Peyer's patch (tissue), 4 donors: ENCODE results near the gene SGMS1. TPM values are rescaled to one million over a fixed set of nuclear protein-coding genes. Genes with fewer than 3 reads are reported as not detected.
"Not testable (repeated sequence)": the region's sequence is repeated elsewhere in the genome, so short reads cannot be mapped to it uniquely, and the experiment has no call there.

Source experiments
- DNase-seq, 3 donors: peaks; one replicate each; pipeline ENCODE4 v3.0.0-alpha.2; 2017 to 2019
- H3K27ac ChIP-seq, 4 donors: fragments of 200-600 bp; sonication (generic); one replicate each; pipeline ENCODE4 v1.5.1; 2016 to 2019
- H3K27me3 ChIP-seq, 2 donors: fragments of 200-600 bp; sonication (generic); one replicate each; pipeline ENCODE4 v1.5.1; 2019
- H3K36me3 ChIP-seq, 3 donors: fragments of 200-600 bp; sonication (generic); one replicate each; pipeline ENCODE4 v1.5.1; 2016 to 2019
- H3K4me1 ChIP-seq, 4 donors: fragments of 200-600 bp; sonication (generic); one replicate each; pipeline ENCODE4 v1.5.1; 2016 to 2019
- H3K4me3 ChIP-seq, 4 donors: fragments of 200-600 bp; sonication (generic); 1 replicate in 3 of 4; 2 replicates in 1 of 4; pipeline ENCODE4 v1.5.1; 2016 to 2019; ENCODE audit warnings: mild to moderate bottlenecking in 1 of 4
- H3K9me3 ChIP-seq, 4 donors: fragments of 200-600 bp; sonication (generic); one replicate each; pipeline ENCODE4 v1.5.1; 2016 to 2019; ENCODE audit warnings: mild to moderate bottlenecking in 1 of 4
- POLR2A ChIP-seq, 2 donors: fragments of 450-650 bp; IDR thresholded peaks; one replicate each; pipeline ENCODE4 v1.5.1; 2017; ENCODE audit warnings: antibody characterized with exemption in 2 of 2, mild to moderate bottlenecking in 2 of 2, moderate library complexity in 2 of 2
- total RNA-seq, 4 donors: library from RNA; depleted of rRNA; stranded (reverse); fragments of >200 nt; gene quantifications; one replicate each; pipeline ENCODE4 v1.1.0, GENCODE V29; 2016
- TF ChIP-seq, protein P1 (sequence below), 6 experiments: fragments of 450-650 bp in 4 of 6; fragments of 200-600 bp in 2 of 6; sonication (generic) in 1 of 6; IDR thresholded peaks; one replicate each; pipeline ENCODE4 v1.5.1; 2017 to 2019; ENCODE audit warnings: antibody characterized with exemption in 6 of 6, mild to moderate bottlenecking in 3 of 6, moderate library complexity in 1 of 6

SGMS1 gene
- total RNA-seq, 4 donors from 2014 or later = 73.4 to 117 (median 88.4) TPM

DNA sequence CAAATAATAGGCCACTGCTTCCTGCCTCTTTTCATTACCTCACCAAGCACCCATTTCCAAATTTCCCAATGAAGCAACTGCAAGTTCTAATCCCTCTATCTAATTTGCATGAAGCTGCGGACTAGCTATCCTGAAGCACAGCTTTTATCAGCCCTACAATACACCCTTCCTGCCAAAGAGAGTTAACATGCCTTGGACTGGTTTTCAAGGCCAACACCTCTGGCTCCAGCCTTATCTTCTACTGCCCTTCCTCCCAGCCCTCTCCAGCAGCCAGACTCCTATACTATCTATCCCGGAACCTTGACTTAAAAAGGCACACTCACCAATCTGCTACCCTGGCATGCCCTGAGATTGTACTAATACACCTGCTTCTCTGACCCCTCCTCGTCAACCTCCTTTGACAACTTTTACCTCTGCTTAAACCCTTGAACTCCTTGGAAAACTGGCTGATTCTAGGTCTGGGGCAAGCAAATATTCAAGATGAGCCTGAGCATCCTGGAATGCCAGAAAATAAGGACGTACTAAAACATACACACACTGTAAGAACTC is 73.4 kb downstream of the SGMS1 start:
- DNase-seq = no peak
- no peaks in the 10 kb centered on the region for H3K36me3 ChIP-seq
- no peak overlapping the region for H3K27ac ChIP-seq
- H3K9me3 ChIP-seq = no peaks in the 10 kb centered on the region
- H3K27me3 ChIP-seq = no peaks in the 10 kb centered on the region
- TF ChIP-seq, protein P1, sequence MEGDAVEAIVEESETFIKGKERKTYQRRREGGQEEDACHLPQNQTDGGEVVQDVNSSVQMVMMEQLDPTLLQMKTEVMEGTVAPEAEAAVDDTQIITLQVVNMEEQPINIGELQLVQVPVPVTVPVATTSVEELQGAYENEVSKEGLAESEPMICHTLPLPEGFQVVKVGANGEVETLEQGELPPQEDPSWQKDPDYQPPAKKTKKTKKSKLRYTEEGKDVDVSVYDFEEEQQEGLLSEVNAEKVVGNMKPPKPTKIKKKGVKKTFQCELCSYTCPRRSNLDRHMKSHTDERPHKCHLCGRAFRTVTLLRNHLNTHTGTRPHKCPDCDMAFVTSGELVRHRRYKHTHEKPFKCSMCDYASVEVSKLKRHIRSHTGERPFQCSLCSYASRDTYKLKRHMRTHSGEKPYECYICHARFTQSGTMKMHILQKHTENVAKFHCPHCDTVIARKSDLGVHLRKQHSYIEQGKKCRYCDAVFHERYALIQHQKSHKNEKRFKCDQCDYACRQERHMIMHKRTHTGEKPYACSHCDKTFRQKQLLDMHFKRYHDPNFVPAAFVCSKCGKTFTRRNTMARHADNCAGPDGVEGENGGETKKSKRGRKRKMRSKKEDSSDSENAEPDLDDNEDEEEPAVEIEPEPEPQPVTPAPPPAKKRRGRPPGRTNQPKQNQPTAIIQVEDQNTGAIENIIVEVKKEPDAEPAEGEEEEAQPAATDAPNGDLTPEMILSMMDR (IDR thresholded peaks at IDR 0.05) = no peak
- TF ChIP-seq POLR2A (IDR thresholded peaks at IDR 0.05) = no peak
- H3K4me1 ChIP-seq = peaks cover 0 to 13% (median 0%) of the 10 kb centered on the region in 4 donors
- no peak overlapping the region for H3K4me3 ChIP-seq

DNA sequence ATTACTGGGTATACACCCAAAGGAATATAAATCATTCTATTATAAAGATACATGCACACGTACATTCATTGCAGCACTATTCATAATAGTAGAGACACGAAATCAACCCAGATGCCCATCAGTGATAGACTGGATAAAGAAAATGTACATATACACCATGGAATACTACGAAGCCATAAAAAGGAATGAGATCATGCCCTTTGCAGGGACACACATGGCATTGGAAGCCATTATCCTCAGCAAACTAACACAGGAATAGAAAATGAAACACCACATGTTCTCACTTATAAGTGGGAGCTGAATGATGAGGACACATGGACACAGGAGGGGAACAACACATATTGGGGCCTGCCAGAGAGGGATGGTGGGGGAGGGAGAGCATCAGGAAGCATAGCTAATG is 74.6 kb downstream of the SGMS1 start:
- not testable (repeated sequence) for DNase-seq, H3K27me3 ChIP-seq, H3K9me3 ChIP-seq, H3K27ac ChIP-seq, H3K36me3 ChIP-seq, H3K4me3 ChIP-seq
- H3K4me1 ChIP-seq = peaks cover 0 to 13% (median 0%) of the 10 kb centered on the region in 4 donors

DNA sequence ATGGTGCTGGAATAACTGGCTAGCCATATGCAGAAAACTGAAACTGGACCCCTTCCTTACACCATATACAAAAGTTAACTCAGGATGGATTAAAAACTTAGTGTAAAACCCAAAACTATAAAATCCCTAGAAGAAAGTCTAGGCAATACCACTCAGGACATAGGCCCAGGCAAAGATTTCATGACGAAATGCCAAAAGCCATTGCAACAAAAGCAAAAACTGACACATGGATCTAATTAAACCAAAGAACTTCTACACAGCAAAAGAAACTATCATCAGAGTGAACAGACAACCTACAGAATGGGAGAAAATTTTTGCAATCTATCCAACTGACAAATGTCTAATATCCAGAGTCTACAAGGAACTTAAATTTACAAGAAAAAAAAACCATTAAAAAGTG is 75.3 kb downstream of the SGMS1 start:
- not testable (repeated sequence) for H3K4me3 ChIP-seq, H3K27ac ChIP-seq, H3K36me3 ChIP-seq, H3K27me3 ChIP-seq, H3K9me3 ChIP-seq, DNase-seq
- H3K4me1 ChIP-seq = peaks cover 0 to 13% (median 0%) of the 10 kb centered on the region in 4 donors

DNA sequence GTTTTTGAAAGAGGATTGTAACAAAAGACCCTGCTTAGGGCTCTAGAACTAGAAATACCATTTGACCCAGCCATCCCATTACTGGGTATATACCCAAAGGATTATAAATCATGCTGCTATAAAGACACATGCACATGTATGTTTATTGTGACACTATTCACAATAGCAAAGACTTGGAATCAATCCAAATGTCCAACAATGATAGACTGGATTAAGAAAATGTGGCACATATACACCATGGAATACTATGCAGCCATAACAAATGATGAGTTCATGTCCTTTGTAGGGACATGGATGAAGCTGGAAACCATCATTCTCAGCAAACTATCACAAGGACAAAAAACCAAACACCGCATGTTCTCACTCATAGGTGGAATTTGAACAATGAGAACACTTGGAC is 77.5 kb downstream of the SGMS1 start:
- H3K27me3 ChIP-seq, H3K36me3 ChIP-seq, H3K27ac ChIP-seq, H3K4me1 ChIP-seq, H3K4me3 ChIP-seq, H3K9me3 ChIP-seq, DNase-seq: not testable (repeated sequence)

DNA sequence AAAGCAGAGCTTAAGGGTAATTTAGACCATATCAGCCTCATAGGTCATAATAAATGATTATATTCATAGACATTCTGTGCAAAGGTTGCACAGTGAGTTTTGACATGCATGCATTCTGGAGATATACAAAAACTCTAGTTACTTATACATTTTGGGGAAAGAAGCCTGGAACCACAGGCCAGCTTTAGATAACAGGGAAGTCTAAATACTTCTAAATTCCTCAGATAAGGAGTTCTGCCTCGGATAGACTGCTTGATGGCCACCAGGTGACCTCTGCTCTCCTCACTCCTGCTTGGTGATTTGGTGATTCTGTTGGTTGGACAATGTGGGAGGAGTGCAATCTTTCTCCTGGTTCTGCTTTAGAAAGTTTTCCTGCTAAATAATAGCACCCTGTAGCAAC is 77.9 kb downstream of the SGMS1 start:
- Histone ChIP-seq H3K36me3 (no peaks in the 10 kb centered on the region), H3K9me3 (no peaks in the 10 kb centered on the region), H3K4me1 (peaks cover 0 to 9% (median 0%) of the 10 kb centered on the region in 4 donors), H3K27ac (no peak overlapping the region), H3K4me3 (no peak overlapping the region), H3K27me3 (no peaks in the 10 kb centered on the region)
- DNase-seq = no peak
- TF ChIP-seq POLR2A (IDR thresholded peaks at IDR 0.05) = no peak
- TF ChIP-seq, protein P1 (IDR thresholded peaks at IDR 0.05) = no peak

DNA sequence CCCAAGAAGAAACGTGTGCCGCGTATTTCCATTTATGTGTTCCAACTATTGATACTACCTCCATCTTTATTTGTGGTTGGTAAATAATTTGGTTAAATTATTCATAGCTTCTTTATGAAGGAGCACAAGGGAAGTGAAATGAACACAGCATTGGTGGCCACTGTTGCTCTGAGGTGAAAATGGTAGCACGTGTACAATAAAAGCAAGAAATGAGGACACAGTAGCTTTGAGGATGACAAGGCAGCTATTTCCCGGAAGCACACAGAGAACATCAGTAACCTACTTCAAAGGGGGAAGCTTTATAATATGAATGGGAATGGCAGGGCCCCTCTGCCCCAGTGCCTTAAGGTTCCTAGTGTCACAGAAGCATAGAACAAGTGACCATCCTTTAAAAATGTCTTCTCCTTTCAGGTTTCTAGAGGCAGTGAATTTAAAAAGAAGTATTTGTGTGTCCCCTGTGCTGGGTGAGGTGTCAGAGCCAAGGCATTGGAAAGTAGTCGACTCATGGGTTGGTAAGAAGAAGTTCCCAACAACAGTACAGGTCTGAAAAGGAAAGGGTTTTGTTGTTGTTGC is 78.8 kb downstream of the SGMS1 start:
- Histone ChIP-seq H3K9me3 (no peaks in the 10 kb centered on the region), H3K4me3 (no peak overlapping the region), H3K27me3 (no peaks in the 10 kb centered on the region), H3K36me3 (no peaks in the 10 kb centered on the region), H3K4me1 (peaks cover 0 to 5% (median 0%) of the 10 kb centered on the region in 4 donors), H3K27ac (no peak overlapping the region)
- TF ChIP-seq, protein P1 (IDR thresholded peaks at IDR 0.05) = no peak
- no peak for TF ChIP-seq POLR2A (IDR thresholded peaks at IDR 0.05)
- DNase-seq = no peak

DNA sequence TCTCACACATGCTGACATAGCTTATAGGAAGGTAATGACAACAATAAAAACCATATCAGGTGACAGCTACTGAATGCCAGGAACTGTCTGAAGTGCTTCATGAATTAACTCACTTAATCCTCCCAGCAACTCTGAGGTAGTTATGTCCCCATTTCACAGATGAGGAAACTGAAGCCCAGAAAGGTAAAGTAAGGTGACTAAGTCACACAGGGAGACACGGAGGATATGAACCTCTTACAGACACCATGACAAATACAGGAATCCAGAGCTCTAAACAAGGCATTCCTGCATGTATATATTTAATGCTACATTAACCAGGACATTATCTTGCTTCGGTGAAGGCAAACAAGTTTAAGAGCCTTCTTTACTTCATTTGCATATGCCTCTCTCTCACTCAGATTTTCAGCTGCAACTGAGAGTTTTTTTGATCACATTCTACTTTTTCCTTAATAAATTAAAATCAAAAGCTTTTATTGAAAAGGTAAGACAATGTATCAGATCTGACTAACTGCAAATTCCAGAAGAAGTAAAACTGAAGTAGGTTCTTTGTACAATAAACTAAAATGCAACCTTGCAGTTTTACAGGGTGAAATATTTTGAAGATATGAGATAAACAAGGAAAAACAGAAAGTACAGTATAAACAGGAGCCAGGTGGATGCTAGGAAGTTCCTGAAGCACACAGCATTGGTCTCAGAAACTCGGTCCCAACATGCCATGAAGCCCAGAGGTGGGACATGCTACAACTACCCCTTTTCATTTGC is 79.5 kb downstream of the SGMS1 start:
- Histone ChIP-seq H3K9me3 (no peaks in the 10 kb centered on the region), H3K4me1 (peaks cover 0 to 5% (median 0%) of the 10 kb centered on the region in 4 donors), H3K27ac (no peak overlapping the region), H3K27me3 (no peaks in the 10 kb centered on the region), H3K36me3 (no peaks in the 10 kb centered on the region), H3K4me3 (no peak overlapping the region)
- TF ChIP-seq POLR2A (IDR thresholded peaks at IDR 0.05) = no peak
- TF ChIP-seq, protein P1 (IDR thresholded peaks at IDR 0.05) = no peak
- DNase-seq = no peak
